AG04450 (cell line): ENCODE measurements around the gene DOC2A. TPM values are rescaled to one million over a fixed set of nuclear protein-coding genes. Genes with fewer than 3 reads are reported as not detected.

ENCODE experiments used
- CTCF ChIA-PET: fragments of 300-600, 350-600 bp; formaldehyde crosslinking; extraction: SDS; loops from one replicate; lab custom pipeline; 2022; ENCODE audit warnings: antibody characterized with exemption, inconsistent platforms; lab: Charles Lee
- POLR2A ChIA-PET: fragments of 350-600 bp; formaldehyde crosslinking; extraction: SDS; loops from one replicate; lab custom pipeline; 2021; ENCODE audit warnings: antibody characterized with exemption, inconsistent platforms; lab: Yijun Ruan, JAX
- DNase-seq: peaks from one replicate; pipeline ENCODE4 v3.0.0-alpha.2; 2011; ENCODE audit warnings: low read depth, low spot score
- H3K27ac ChIP-seq: one replicate; pipeline ENCODE4 v1.5.1; 2012; ENCODE audit warnings: low read depth, low read length, control low read depth
- H3K27me3 ChIP-seq: one replicate; pipeline ENCODE4 v1.6.0; 2012; ENCODE audit warnings: low read length; ENCODE audit not compliant: control insufficient read depth, insufficient read depth
- H3K4me3 ChIP-seq: 2 replicates; pipeline ENCODE4 v1.5.1; 2011; ENCODE audit warnings: mild to moderate bottlenecking, low read depth, low read length, control low read depth
- H3K9me3 ChIP-seq: 2 replicates; pipeline ENCODE4 v1.5.1; 2012; ENCODE audit warnings: low read length; ENCODE audit not compliant: control insufficient read depth, insufficient read depth
- polyA plus RNA-seq: library from polyadenylated mRNA; depleted of rRNA; stranded (reverse); fragments of >200 nt; gene quantifications from 2 replicates; pipeline ENCODE4 v1.2.3, GENCODE V29; 2011
- TF ChIP-seq, protein P1 (sequence below): IDR thresholded peaks from 2 replicates; pipeline ENCODE4 v1.5.1; 2011; ENCODE audit warnings: low read depth, low read length, control low read depth, inconsistent platforms

Gene DOC2A
- polyA plus RNA-seq, 1 experiment = 0.22 TPM

DNA sequence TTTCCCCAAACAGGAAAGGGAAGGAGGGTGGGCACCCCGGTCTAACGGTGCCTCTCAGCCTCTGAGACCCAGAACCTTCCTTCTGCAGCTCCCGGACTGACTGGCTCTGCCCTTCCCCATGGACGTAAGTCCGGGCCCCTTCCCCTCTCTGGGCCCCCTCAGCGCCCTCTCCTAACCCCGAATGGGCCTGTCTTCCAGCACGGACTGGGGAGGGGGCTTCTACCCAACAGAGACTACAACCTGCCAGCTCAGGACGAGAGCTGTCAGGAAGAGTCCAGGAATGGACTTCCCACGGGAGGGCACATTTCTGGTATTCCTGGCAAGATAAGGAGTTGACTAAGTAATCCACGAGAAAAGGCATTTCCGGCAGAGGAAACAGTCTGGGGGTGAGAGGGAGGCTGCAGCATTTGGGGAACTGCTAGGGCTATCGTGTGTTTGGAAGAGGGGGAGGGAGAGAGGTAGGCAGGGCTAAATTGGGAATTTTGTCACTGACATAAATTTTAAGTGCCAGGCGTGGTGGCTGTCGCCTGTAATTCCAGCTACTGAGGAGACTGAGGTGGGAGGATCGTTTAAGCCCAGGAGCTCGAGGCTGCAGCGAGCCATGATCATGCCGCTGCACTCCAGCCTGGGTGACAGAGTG is 42.7 kb upstream of the DOC2A start:
- CTCF ChIA-PET = interaction anchor here (0.6 kb wide), 1 partner anchor 205 kb away, joined by 3 read pairs; no protein-coding TSS in a partner anchor
- no peak for DNase-seq
- TF ChIP-seq, protein P1, sequence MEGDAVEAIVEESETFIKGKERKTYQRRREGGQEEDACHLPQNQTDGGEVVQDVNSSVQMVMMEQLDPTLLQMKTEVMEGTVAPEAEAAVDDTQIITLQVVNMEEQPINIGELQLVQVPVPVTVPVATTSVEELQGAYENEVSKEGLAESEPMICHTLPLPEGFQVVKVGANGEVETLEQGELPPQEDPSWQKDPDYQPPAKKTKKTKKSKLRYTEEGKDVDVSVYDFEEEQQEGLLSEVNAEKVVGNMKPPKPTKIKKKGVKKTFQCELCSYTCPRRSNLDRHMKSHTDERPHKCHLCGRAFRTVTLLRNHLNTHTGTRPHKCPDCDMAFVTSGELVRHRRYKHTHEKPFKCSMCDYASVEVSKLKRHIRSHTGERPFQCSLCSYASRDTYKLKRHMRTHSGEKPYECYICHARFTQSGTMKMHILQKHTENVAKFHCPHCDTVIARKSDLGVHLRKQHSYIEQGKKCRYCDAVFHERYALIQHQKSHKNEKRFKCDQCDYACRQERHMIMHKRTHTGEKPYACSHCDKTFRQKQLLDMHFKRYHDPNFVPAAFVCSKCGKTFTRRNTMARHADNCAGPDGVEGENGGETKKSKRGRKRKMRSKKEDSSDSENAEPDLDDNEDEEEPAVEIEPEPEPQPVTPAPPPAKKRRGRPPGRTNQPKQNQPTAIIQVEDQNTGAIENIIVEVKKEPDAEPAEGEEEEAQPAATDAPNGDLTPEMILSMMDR = no peak
- POLR2A ChIA-PET = interaction anchor here (0.7 to 2.2 kb wide), 2 partner anchors 12 to 22 kb away, joined by 3 to 25 read pairs; partner anchors contain the start of gene ALDOA
- H3K9me3 ChIP-seq = no peaks in the 10 kb centered on the region; the same call in 1 of the 2 replicates
- H3K4me3 ChIP-seq = peak overlapping the region; percentile 81
- H3K27me3 ChIP-seq = no peaks in the 10 kb centered on the region
- H3K27ac ChIP-seq = peak overlapping the region; percentile 39

DNA sequence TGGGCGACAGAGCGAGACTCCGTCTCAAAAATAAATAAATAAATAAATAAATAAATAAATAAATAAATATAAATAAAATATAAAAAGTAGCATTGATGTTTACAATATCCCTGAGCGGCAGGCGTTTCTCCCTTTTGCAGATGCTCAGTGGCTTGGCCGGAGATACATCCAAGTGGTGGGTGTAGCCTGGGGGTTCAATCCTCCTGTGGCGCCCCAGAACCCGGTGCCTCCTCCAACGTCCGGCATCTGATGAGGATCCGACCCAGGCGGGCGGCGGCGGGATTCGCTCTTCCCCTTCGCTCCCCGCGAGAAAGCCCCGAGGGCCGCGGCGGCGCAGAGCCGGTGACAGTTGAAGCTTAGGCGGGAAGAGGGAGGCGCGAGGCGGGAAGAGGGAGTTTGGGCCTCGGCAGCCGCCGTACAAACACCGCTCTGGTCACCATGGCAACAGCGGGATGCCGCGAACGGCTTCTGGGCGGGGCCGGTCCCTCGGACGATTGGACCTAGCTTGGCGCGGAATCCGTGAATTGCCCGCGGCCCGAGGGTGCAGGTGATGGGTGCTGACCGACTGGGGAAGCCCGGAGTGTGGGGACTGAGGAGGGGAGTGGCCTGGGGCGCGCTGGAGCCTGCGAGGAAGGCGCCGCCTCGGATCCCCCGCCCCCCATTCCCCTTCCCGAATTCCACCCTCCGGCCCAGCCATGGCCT is 42.0 kb upstream of the DOC2A start:
- Histone ChIP-seq H3K27me3 (no peaks in the 10 kb centered on the region), H3K27ac (peak overlapping the region; percentile 39), H3K9me3 (no peaks in the 10 kb centered on the region; the same call in 1 of the 2 replicates), H3K4me3 (peak overlapping the region; percentile 81)
- CTCF ChIA-PET = interaction anchor here (0.6 kb wide), 1 partner anchor 204 kb away, joined by 3 read pairs; no protein-coding TSS in a partner anchor
- peak; percentile 75 for DNase-seq
- TF ChIP-seq, protein P1 = no peak
- POLR2A ChIA-PET = interaction anchor here (0.5 to 2.2 kb wide), 4 partner anchors 13 to 87 kb away, joined by 3 to 25 read pairs (median 6); partner anchors contain the start of gene ALDOA

DNA sequence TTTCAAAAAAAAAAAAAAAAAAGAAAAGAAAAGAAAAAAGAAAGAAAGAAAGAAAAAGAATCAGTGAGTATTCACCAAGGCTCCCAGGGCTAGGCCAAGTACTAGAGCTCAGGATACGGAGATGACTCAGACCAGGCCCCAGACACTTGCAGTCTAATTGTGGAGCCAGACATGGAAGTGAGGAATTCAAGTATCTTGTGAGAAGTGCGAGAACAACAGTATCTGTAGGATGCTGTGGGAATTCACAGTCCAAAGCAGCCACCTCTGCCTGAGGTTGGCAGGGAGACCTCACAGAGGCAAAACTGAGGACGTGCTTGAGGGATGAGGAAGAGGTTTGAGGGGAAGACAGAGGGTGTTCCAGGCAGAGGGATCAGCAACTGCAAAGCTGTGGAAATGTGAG is 40.7 kb upstream of the DOC2A start:
- TF ChIP-seq, protein P1 = no peak
- ChIA-PET CTCF (interaction anchor here (0.6 to 1.5 kb wide), 2 partner anchors 10 to 23 kb away, joined by 5 read pairs; no protein-coding TSS in a partner anchor), POLR2A (interaction anchor here (0.6 to 0.9 kb wide), 2 partner anchors 18 to 125 kb away, joined by 4 to 7 read pairs; no protein-coding TSS in a partner anchor)
- no peaks in the 10 kb centered on the region for H3K27me3 ChIP-seq
- H3K27ac ChIP-seq = peak overlapping the region; percentile 21
- DNase-seq = no peak
- H3K4me3 ChIP-seq = no peak overlapping the region
- H3K9me3 ChIP-seq = no peaks in the 10 kb centered on the region; the same call in 1 of the 2 replicates

DNA sequence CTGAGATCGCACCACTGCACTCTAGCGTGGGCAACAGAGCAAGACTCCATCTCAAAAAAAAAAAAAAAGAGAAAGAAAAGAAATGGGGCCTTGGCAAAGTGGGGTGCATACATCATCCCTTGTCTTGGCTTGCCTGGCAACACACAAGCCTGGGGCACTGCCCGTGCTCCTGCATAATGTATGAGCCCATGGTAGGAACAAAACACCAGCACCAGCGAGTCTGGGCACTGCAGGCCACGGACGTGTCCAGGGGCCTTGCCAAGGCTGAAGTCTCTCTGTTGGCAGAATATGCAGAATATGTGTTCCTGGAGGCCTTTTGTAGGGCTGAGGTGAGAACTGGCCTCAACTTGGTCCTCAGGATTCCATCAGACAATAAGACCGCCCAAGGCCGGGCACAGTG is 39.0 kb upstream of the DOC2A start:
- POLR2A ChIA-PET = no interaction called here
- DNase-seq = no peak
- CTCF ChIA-PET = interaction anchor here (0.8 kb wide), 1 partner anchor 18 kb away, joined by 3 read pairs; no protein-coding TSS in a partner anchor

More for the DNA sequence above, 39.0 kb upstream of the DOC2A start:
- no peak overlapping the region for H3K4me3 ChIP-seq
- H3K27me3 ChIP-seq = no peaks in the 10 kb centered on the region
- TF ChIP-seq, protein P1 = no peak
- no peaks in the 10 kb centered on the region; the same call in 1 of the 2 replicates for H3K9me3 ChIP-seq
- no peak overlapping the region for H3K27ac ChIP-seq
